Effector CD4-positive, alpha-beta T cell (primary cell): ENCODE results near the gene SLAMF6.
"Not testable (repeated sequence)": the region's sequence is repeated elsewhere in the genome, so short reads cannot be mapped to it uniquely, and the experiment has no call there.

ENCODE experiments used
- DNase-seq: peaks from one replicate; pipeline ENCODE4 v3.0.0-alpha.2; 2020

SLAMF6 gene

DNA sequence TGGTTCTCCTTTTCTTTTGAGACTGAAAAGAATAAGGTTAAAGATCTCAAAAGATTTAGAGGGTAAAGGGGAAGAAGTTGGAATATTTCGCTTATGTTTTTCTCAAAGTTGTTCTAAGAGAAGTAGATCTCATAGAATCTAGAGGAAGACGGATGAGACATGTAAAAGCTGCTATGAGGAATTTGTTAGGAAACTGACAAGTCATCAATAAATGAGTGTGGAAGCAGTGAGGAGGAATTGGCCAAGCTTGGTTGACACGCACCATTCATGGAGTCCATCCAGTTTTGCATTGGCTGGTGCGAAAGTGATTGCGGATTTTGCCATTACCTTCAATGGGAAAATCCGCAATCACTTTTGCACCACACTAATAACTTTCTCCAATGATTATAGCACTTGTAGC is 20.0 kb downstream of the SLAMF6 start:
- DNase-seq: no peak

DNA sequence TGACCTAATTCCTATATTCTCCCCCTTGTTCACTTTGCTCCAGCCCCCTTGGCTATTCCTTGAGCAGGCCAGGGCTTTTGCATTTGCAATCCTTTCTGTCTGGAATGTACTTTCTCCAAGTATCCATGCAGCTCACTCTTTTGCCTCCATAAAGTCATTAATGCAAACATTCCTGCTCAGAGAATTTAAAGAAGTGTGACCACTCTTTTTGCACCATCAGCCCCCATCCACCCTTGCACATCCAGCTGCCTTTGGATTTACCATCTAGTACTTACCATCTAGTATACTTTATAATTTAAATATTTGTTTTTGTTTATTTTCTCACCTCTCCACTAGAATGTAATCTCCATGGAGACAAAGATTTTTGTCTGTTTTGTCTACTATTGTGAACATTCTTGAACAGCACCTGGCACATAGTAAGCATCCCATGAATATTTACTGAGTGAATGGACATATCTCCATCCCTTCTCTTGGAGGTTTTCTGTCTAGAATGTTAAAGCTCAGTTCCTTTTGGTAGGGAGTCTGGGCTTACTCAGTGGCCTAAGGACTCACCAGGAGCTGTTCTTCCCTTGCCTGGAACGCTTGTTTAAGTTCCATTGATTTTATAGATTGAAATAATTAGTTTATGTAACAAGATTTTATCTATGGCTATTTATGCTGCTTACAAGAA is 22.6 kb downstream of the SLAMF6 start:
- no peak for DNase-seq

DNA sequence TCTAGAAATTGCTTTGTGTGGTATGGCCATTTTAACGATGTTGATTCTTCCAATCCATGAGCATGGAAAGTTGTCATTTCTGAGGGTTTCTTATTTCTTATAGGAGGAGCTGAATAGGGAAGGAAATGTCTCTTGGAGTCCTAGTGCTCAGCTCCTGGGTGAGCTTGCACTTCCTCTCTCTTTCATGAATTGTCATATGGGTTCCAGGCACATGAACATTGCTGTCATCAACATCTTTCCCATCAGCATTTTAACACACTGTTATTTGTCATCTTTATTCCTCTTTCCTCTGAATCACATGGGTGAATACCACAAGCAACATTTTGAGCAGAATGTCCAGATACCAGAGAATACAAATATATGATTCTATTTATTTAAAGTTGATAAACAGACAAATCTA is 23.4 kb downstream of the SLAMF6 start:
- no peak for DNase-seq

DNA sequence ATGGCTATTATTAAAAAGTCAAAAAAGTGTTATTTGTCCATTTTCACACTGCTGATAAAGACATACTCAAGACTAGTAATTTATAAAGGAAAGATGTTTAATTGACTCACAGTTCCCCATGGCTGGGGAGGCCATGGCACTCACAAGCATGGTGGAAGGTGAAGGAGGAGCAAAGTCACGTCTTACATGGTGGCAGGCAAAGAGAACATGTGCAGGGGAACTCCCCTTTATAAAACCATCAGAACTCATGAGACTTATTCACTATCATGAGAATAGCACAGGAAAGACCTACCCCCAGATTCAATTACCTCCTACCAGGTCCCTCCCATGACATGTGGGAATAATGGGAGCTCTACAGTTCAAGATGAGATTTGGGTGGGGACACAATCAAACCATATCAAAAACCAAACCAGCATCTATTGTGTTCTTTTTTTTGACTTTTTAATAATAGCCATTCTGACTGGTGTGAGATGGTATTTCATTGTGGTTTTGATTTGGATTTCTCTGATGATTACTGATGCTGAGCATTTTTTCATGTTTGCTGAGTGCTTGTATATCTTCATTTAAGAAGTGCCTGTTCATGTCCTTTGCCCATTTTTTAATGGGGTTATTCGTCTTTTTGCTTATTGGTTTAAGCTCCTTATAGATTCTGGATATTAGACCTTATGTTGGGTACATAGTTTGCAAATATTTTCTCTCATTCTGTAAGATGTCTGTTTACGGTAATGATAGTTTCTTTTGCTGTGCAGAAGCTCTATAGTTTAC is 24.6 kb downstream of the SLAMF6 start:
- not testable (repeated sequence) for DNase-seq

DNA sequence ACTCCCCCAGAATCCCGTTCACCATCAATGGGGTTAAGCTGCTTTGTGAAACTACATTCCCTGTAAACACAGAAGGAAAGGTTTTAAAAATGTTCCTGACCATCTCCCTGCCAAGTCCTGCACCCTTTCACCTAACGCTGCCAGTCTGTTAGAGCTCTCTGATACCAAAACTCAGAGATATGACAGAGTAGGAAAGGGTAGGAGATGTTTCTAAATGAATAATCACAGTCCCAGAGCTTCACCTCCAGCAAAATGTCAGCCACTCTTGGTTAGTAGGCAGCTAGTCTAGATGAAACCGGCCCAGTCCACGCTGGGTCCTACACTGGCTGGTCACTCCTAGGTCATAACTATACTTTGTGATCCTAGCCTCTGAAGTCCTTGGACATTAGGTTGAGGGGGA is 26.7 kb downstream of the SLAMF6 start:
- DNase-seq: no peak

DNA sequence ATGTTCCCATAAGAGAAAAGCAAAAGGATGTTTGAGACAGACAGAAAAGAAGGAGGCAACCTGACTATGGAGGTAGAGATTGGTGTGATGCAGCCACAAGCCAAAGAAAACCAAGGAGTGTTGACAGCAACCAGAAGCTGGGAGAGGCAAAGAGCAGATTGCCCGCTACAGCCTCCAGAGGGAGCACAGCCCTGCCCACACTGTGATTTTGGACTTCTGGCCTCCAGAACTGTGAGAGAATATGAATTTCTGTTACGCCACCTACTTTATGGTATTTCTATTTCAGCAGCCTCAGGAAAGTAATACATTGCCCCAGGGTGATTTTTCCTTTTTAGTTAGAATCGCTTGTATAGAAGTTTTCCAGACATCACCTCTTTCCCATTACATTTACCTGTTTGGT is 28.4 kb downstream of the SLAMF6 start:
- no peak for DNase-seq

DNA sequence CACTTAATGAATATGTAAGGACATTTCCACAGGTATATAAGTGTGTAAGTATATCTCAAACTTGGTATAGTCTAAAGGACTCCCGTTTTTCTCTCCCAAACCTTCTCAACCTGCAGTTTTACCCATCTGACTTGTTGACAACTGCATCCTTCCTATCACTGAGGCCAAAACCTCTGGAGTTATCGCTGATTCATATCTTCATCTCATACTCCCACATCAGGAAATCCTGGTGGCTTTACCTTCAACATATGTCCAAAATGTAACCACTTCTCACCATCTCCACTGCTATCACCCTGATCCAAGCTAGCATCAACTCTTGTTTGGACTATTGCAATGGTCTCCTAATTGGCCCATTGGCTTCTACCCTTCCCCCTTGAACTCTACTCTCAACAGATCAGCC is 30.4 kb downstream of the SLAMF6 start:
- no peak for DNase-seq

DNA sequence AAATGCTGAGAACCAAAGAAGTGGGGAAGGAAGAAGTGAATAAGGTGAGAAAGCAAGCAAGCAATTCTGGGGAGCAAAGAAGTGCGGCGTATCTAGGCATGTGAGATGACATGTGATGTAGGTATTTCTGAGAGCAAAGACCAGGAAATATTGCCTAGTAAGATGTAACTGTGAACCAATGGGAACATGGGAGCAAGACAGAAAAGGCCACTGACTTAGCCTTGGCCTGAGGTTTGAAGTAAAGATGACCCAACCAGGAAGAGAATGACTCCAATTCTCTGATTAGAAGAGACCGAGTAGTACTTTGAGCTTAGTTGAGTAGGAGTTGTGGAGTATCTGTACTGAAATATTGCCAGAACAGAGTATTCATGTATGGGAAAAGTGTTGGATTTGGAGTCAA is 31.1 kb downstream of the SLAMF6 start:
- DNase-seq: no peak

DNA sequence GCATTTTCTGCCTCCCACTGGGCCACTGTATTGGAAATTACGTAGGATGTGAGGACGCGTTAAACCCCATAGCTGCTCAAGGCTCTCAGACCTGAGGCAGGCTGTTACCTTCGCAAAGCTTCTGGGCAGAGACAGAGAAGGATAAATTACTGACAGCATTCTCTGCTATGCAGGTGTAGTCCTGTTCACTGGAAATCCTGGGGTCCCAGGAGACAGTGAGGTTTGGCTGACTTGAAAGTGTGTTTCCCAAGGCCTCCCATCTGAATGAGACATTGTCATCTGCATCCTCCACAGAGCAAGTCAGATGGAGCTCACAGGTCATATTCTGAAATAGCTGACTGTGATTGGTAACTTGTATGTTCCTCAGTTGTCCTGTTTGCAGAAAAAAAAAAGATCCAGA is 32.0 kb downstream of the SLAMF6 start:
- DNase-seq: no peak

DNA sequence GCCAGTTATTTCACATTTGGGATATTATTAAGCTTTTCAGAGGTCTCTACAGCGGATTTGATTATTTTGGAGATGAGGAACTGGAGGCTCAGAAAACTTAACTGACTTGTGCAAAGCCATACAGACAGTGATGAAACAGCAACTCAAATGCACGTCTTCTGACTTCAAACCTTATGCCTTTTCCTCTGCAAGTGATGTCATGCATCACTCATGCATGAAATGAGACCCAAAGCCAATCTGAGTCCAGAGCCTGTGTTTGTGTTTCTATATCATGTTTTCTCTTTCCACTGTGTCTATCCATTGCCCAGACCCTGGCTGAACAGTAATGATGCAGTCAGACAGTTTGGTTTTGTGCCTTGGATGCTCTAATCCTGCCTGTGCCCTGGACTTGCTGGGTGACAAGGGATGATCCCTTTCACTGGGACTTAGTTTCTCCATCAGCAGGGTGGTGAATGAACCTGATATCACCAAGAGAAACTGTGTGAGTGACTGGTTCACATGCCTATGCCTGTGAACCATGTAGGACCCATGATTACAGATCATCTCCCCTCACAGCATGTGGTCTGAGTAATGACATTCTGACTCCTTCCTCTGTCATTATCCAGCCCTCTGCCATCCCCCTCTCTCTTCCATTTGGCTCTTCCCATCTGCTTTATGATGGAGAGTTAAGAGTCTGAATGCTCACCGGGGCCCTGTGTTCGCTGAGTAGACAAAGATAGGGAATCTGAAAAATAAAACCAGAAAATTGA is 33.4 kb downstream of the SLAMF6 start:
- DNase-seq: no peak

DNA sequence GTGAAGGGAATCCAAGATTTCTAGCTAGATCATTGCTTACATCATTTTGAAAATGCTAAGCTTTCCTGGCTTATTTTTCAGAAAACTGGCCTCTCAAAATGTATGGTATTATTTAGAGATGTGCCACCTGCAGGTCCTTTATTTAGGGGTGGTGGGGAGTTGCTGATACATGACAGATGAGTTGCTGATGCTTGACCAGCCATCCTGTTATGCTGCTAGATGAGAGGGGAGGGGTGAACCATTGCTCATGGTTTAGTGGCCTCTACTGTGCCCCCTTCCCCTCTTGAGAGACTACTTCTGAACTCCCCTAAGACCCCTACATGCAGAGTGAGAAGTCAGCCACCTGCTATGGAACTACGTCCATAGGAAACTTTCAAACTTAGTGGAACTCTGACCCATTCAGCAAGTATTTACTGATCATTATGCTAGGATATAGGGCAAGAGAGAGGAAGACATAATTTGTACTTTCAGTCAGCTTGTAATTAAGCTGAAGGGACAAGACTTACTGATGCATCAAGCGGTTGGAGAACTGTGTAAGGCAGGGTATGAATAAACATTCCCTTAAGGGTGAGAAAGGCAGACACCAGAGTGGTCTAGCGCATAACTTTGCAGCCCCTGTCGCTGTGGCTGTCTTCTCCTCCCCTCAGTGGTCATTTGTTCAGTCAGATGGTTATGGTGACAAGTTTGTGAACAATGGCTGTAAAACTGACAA is 34.6 kb downstream of the SLAMF6 start:
- no peak for DNase-seq

DNA sequence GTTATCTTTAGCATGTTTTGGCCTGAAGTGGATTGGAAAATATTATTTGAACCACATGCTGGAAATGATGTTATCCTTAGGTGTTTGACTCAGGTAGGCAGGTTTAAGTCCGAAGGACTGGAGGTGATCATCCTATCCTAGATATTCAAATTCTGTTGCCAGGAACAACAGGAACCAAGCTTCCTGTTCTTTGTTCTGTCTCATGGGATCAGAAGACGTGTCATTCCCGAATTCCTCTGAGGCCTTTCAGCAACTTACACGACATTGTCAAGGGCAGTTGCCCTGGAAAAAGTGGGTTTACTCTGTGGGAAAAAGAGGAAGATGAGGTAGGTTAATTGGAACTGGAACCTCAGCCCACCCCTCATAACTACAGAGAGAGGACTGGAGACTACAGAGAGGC is 36.6 kb downstream of the SLAMF6 start:
- DNase-seq: no peak

DNA sequence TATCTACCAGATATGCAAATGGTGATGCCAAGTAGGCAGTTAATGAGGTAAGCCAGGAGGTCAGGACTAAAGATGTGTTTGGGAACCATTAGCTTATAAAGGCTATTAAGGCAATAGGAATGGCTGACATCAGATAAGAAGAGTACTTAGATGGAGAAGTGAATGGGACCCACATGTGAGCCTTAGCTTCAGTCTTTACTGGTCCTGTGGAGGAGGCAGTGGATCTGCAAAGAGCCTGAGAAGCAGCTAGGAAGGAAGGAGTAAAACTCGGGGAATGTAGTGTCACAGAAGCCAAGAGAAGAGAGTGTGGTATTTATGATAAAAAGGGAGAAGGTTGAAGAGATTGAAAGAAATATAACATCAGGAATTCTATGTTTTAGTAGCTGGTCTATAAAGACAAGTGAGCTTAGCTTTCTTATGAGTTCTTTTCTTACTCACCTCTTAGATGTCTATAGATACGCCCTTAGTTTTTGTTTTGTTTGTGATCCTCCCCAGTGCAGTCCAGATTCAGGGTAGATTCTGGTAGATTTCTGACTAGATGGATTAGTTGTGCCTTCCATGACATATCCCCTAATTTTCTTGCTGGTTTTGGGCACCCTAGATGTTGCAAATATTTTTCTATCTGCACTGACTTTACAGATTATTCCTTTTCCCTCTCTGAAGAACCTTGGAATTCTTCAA is 39.4 kb downstream of the SLAMF6 start:
- DNase-seq: no peak

DNA sequence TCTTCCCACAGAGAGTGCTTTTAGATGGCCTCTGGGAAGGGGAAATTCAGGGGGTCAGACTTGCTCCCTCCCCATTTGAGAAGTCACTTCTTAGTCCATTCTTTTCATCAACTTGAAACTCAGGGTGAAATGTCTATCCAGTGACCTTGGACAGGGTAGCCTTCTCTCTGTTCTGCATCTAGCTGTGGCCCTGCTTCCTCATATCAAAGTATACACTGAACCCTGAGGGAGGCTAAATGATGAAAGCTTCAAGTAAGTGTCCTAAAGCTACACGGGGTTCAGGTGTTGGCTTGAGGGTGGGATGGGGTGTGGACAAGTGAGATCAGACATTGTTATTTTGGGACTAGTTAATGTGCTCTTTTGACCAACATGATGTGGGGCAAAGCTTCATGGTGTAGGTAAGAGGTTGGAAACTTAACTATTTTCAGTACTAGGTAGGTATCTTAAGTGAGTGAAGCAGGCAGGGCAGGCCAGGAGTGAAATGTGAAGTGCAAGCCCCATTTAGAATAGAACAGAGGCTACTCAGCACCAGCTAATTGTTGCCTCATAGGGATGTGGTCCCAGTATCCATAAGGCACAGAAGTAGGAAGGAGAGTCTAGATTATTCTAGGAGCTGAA is 41.0 kb downstream of the SLAMF6 start:
- no peak for DNase-seq

DNA sequence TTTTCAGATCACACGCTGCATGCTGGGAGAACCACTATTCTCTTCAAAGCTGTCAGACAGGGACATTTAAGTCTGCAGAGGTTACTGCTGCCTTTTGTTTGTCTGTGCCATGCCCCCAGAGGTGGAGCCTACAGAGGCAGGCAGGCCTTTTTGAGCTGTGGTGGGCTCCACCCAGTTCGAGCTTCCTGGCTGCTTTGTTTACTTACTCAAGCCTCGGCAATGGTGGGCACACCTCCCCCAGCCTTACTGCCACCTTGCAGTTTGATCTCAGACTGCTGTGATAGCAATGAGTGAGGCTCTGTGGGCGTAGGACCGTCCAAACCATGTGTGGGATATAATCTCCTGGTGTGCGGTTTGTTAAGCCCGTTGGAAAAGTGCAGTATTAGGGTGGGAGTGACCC is 42.3 kb downstream of the SLAMF6 start:
- not testable (repeated sequence) for DNase-seq

DNA sequence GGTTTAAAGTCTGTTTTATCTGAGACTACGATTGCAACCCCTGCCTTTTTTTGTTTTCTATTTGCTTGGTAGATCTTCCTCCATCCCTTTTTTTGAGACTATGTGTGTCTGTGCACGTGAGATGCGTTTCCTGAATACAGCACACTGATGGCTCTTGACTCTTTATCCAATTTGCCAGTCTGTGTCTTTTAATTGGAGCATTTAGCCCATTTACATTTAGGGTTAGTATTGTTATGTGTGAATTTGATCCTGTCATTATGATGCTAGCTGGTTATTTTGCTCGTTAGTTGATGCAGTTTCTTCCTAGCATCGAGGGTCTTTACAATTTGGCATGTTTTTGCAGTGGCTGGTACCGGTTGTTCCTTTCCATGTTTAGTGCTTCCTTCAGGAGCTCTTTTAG is 44.0 kb downstream of the SLAMF6 start:
- not testable (repeated sequence) for DNase-seq

DNA sequence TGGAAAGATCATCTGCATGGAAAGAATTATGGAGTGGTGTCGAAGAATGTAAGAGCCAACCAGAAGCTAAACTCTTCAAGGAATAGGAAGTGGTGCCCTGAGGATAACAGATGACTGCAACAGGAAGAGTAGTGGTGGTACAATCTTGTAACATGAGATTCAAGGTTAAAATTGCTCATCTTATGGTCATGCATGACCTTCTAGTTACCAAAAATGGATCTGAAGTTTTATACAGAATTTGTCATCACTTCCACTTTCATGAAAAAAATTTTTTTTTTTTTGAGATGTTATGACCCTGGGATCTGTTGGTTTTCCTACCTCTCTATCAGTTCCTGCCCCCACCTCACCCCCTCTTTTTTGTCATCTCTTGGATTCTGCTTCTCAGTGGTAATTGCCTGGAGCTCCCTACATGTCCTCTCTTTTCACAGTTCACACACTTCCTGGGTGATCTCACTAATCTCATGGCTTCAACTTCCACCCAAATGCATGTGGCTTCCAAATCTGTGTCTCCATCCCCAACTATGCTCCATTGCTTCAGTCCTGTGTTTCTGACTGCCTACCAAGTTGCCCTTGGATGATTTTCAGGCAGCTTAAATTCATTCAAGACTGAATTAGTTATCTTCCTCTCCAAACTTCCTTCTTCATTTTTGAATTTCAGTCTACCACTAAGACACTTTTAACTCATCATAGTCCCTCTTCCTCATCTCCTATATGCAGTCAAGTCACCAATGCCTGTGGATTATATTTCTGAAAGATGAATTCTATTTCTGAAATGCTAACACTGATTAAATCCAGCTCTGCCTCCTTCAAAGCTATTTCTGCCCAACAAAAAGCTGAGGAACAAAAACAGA is 48.4 kb downstream of the SLAMF6 start:
- DNase-seq: no peak

DNA sequence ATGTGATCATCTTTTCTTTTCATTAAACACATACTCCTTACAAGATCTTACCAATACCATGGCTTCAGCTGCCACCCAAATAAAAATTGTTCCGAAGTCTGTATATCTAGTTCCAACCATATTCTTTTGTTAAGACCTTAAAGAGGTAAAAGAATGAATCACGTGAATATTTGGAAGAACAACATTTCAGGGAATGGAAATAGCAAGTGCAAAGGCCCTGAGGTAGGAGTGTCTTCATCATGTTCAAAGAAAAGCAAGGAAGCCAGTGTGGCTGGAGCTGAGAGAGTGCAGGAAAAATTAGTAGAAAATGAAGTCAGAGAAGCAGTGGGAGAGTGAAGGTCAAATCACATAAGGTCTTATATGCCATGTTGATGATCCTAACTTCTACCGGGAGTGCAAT is 50.9 kb downstream of the SLAMF6 start:
- DNase-seq: no peak

DNA sequence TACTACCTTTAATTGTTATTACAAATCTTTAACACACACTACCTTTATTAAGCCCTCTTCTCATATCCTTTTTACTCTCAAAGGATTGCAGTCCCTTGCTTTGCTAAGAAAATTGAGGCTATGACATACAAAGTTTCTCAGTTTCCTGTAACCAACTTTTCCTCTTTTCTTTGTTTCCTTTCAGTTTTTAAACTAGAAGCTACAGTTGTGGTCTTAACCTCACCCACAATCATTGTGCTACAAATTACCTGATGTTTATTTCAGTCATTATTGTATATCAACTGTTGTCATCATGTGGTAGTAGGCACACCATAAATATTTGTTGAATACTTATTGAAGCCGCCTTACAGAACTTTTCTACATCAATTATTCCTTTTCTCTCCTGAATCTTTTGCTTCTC is 51.8 kb downstream of the SLAMF6 start:
- DNase-seq: no peak

DNA sequence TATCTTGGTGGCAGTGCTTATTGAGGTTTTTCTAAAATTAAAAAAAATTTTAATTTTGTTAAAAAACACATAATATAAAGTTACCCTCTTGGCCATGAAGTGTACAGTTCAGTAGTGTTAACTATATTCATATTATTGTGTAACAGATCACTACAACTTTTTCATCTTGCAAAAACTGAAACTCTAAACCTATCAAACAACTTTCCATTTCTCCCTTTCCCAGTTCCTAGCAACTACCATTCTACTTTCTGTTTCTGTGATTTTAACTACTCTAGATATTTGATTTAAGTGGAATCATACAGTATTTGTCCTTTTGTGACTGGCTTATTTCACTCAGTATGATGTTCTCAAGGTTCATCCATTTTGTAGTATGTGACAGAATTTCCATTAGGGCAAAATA is 55.5 kb downstream of the SLAMF6 start:
- no peak for DNase-seq

DNA sequence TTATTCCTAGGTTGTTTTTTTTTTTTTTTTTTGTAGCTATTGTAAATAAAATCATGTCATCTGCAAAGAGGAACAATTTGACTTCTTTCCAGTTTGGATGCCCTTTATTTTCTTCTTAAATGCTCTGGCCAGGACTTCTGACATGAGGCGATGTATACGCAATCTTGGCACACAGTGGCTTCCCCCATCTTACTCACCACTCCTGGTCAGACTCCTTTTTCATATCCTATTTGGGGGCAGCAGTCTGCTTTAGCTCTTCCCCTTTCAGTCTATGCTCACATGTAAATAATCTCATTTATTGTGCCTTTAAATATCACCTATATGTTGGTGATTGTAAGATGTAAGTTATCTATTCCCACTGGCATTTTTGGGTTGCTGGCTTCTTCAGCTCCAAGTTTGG is 56.1 kb downstream of the SLAMF6 start:
- no peak for DNase-seq
